ENCODE measurements around the gene LRRC3. TPM values are rescaled to one million over a fixed set of nuclear protein-coding genes. Genes with fewer than 3 reads are reported as not detected.

The LRRC3 gene
- total RNA-seq, 1 experiment from 2014 or later: not detected

DNA sequence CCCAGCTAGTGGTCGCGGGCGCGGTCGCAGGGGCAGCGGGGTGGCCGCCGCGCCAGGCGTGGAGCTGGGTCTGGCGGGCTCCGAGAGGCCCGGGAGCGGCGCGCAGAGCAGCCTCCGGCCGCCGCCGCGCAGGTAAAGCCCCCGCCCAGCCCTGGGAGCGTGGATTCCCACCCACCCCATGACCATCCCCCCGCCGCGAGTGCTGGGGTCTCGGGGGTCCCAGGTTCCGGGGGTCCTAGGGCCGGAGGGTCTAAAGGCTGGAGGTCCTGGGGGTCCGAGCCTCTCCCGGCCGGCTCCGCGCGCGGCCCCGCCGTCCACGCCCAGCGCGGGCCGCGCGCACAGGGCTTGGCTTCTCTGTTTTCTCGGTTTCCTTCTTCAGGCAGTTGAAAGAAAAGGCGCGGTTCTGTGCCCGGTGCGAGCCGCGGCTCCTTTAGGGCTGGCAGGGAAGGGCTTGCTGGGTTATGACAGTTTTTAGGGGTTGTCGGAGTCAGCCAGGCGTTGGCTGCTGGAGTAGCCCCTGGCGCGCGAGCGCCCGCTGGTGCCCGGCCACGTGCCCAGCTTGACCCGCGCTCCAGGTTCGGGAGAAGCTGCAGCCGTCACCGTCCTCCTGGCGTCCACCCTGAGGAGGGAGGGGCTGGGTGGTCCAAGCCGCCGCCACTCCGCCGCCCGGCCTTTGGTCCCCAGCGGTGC is 359 bp downstream of the LRRC3 start:
- no peak for DNase-seq
- peaks cover 5% of the 10 kb centered on the region for H3K4me1 ChIP-seq
- no peak overlapping the region for H3K4me3 ChIP-seq
- H3K27me3 ChIP-seq: 0 out of 2 replicates have a peak, but pooled peaks cover 3% of the 10 kb centered on the region
- H3K27ac ChIP-seq: no peak overlapping the region
- peaks cover 6% of the 10 kb centered on the region for H3K9me3 ChIP-seq (replicated peaks)
- H3K36me3 ChIP-seq: no peaks in the 10 kb centered on the region

DNA sequence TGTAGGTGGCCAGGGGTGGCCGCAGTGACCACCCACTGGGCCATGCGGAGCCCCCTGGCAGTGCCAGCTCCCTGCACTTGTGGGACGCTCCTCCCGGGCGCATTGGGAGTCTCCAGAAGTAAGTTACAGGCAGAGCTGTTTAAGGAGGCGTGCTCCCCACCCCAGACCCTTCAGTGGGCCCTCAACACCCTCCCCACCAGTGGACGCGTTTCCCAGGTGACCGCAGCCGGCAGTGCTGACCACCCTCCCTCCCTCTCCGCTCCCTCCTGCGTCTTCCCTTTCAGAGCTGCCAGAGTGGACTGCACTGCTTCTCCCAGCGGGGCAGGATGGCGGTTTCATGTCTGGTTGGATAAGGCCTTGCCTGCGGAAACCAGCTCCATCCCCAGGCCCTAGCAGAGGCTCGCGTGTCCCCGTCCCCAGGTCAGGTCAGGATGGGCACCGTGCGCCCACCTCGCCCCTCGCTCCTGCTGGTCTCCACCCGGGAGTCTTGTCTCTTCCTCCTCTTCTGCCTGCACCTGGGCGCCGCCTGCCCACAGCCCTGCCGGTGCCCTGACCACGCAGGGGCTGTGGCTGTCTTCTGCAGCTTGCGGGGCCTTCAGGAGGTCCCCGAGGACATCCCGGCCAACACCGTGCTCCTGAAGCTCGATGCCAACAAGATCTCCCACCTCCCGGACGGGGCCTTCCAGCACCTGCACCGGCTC is 1.1 kb downstream of the LRRC3 start:
- H3K4me3 ChIP-seq: no peak overlapping the region
- no peak for DNase-seq

DNA sequence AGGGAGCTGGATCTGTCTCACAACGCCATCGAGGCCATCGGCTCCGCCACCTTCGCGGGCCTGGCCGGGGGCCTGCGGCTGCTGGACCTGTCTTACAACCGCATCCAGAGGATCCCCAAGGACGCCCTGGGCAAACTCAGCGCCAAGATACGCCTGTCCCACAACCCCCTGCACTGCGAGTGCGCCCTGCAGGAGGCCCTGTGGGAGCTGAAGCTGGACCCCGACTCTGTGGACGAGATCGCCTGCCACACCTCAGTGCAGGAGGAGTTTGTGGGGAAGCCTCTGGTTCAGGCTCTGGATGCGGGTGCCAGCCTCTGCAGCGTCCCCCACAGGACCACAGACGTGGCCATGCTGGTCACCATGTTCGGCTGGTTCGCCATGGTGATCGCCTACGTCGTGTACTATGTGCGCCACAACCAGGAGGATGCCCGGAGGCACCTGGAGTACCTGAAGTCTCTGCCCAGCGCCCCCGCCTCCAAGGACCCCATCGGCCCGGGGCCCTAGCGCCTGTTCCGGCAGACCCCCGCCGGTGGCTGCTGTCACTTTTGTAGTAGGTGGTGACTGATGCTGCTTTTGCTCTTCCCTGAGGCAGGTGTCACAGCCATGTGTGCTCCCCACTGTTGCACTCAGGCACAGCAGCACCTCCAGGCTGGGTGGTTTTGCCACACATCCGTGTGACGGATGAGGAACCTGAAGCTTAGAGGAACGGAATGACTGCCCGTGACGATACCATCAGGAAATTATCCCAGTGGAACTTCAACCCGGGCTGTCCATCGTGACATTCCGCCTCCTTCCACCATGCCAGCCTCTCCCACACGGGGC is 1.8 kb downstream of the LRRC3 start:
- Histone ChIP-seq H3K27ac (no peak overlapping the region), H3K36me3 (no peaks in the 10 kb centered on the region), H3K27me3 (no peaks in the 10 kb centered on the region), H3K9me3 (replicated peaks) (peaks cover 6% of the 10 kb centered on the region), H3K4me3 (no peak overlapping the region), H3K4me1 (peaks cover 4% of the 10 kb centered on the region; the same call in 1 of the 2 replicates)
- DNase-seq: no peak

More for the DNA sequence above, 1.1 kb downstream of the LRRC3 start:
- peaks cover 6% of the 10 kb centered on the region for H3K9me3 ChIP-seq (replicated peaks)
- H3K27ac ChIP-seq: no peak overlapping the region
- H3K4me1 ChIP-seq: peaks cover under 1% of the 10 kb centered on the region; the same call in 1 of the 2 replicates
- no peaks in the 10 kb centered on the region for H3K36me3 ChIP-seq
- no peaks in the 10 kb centered on the region for H3K27me3 ChIP-seq

DNA sequence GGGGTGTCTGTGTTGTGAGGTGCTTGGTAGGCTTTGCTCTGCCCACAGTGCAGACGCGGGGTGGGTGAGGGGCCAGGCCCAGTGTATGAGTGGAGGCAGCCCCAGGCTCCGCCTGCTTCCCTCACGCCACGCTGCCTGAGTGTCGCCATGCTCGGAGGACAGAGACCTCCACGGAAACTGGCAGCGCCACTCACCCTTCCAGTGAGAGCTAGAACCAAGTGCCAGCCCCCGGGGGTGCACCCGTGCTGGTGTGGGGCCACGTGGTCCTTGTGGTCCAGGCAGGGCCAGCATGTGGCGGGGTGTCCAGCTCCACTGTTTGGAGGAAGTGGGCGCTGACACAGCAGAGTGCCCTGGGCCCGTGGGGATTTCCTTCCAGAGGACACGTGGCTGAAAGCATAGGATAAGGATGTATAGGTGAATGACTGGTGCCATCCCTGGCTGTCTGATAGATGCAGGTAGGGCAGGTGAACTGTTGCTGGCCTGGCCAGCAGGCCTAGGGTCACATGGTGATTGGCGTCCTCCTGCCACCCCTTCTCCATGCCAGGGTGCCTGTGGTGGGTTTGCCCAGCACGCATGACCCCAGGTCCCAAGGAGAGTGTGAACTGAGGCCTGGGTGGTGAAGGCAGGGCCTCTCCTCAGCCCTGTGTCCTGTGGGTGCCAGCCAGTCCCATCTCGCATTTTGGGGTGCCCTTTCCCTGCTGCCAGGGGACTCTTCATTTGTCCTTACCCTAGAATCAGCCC is 3.8 kb downstream of the LRRC3 start:
- Histone ChIP-seq H3K9me3 (replicated peaks) (peaks cover 3% of the 10 kb centered on the region), H3K27ac (no peak overlapping the region), H3K4me3 (no peak overlapping the region), H3K27me3 (no peaks in the 10 kb centered on the region), H3K36me3 (no peaks in the 10 kb centered on the region), H3K4me1 (peaks cover 7% of the 10 kb centered on the region; the same call in 1 of the 2 replicates)
- no peak for DNase-seq

DNA sequence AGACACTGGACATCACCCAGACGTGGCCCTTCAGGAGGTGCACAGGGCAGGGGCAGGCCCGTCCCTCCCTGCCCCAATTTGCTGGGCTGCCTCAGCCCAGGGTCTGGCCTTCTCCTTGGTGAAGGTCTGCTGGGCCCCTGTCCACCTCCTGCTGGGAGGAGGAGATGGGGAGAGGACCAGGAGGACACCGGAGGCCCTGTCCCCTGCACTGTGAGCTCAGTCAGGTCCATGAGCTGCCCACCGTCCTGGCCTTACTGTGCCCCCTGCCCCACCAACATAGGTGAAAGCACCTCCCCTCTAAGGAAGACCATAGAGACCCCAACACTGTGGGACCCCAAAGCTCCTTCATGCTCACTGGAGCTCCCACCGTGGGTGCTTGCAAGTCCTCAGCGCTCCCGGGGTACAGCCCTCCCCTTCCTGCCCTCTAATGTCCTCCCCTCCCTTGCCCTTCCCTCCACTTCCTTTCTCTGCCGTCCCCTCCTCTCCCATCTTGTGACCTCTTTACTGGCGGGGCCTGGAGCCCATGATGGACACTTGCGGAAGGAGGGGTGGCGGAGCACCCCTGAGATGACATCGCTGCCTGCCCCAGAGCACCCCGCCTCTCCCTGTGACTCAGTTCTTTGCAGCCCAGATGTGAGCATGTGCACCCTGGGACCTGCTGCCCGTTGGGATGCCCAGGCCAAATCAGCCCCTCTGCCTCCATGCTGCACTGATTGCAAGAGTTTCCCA is 4.6 kb downstream of the LRRC3 start:
- no peaks in the 10 kb centered on the region for H3K27me3 ChIP-seq
- DNase-seq: no peak
- H3K36me3 ChIP-seq: no peaks in the 10 kb centered on the region
- H3K4me1 ChIP-seq: peaks cover 7% of the 10 kb centered on the region; the same call in 1 of the 2 replicates
- no peak overlapping the region for H3K4me3 ChIP-seq
- no peaks in the 10 kb centered on the region for H3K9me3 ChIP-seq (replicated peaks)
- H3K27ac ChIP-seq: no peak overlapping the region

DNA sequence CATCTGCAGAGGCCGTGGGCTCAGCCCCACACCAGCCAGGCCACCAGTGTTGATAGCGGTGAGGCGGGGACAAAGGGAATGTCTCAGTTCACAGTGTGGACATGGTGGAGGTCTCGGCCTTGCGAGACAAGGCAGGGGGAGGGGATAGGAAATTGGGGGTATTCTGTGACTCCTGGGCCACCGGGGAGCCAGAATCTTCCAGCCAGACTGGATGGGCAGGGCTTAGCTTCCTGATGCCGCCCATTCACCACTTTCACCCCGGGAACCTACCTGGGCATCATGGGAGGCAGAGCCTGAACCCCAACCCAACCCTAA is 5.1 kb downstream of the LRRC3 start:
- Histone ChIP-seq H3K4me1 (peaks cover 7% of the 10 kb centered on the region; the same call in 1 of the 2 replicates), H3K9me3 (replicated peaks) (no peaks in the 10 kb centered on the region), H3K36me3 (no peaks in the 10 kb centered on the region), H3K27me3 (no peaks in the 10 kb centered on the region), H3K4me3 (no peak overlapping the region), H3K27ac (no peak overlapping the region)
- DNase-seq: no peak

DNA sequence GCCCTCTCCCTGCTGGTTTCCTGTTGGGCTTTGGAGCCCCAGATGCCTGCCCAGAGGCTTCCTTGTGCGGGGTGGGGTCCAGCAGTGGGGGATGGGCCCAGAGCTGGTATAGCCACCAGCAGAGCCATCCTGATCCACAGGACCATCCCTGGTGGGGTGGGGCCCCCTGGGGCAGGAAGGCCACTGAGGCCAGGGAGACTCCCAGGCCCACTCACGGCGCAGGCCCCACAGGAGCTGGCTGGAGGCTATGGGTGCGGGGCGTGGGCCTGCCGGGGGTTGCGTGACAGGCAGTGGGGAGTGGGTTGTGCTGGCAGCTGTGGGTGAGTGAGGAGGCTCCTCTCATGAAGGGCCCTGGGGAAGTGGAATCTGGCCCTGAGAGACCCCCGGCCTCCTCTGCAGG is 5.7 kb downstream of the LRRC3 start:
- Histone ChIP-seq H3K27ac (no peak overlapping the region), H3K27me3 (no peaks in the 10 kb centered on the region), H3K36me3 (no peaks in the 10 kb centered on the region), H3K9me3 (replicated peaks) (no peaks in the 10 kb centered on the region), H3K4me3 (no peak overlapping the region), H3K4me1 (peaks cover 7% of the 10 kb centered on the region; the same call in 1 of the 2 replicates)
- DNase-seq: no peak

DNA sequence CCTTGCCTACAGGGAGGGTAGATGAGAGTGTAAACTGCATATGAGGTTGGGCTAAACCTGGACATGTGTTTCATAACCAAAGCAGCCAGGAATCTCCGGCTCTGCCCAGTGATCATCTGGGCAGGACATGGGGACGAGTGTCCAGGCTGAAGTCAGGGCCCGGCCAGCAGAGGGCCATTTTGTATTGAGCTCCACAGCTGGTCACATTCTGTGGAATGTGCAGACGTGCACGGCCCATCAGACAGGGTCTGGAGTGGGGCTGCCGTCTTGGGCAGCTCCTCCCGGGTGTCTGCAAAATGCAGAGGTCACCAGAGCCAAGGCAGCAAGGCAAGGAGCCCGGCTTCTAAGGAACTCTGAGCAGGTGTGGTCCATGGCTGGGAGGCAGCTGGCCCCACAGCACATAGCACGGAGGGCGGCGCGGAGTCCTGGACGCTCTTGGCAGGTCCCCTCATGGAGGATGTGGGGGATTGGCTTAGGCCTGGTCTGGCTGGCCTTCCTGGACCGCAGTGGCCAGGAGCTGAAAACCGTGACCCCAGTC is 6.2 kb downstream of the LRRC3 start:
- Histone ChIP-seq H3K9me3 (replicated peaks) (no peaks in the 10 kb centered on the region), H3K4me3 (no peak overlapping the region), H3K27me3 (no peaks in the 10 kb centered on the region), H3K36me3 (no peaks in the 10 kb centered on the region), H3K4me1 (peaks cover 7% of the 10 kb centered on the region; the same call in 1 of the 2 replicates), H3K27ac (no peak overlapping the region)
- peak; percentile 35 to 53 for DNase-seq

DNA sequence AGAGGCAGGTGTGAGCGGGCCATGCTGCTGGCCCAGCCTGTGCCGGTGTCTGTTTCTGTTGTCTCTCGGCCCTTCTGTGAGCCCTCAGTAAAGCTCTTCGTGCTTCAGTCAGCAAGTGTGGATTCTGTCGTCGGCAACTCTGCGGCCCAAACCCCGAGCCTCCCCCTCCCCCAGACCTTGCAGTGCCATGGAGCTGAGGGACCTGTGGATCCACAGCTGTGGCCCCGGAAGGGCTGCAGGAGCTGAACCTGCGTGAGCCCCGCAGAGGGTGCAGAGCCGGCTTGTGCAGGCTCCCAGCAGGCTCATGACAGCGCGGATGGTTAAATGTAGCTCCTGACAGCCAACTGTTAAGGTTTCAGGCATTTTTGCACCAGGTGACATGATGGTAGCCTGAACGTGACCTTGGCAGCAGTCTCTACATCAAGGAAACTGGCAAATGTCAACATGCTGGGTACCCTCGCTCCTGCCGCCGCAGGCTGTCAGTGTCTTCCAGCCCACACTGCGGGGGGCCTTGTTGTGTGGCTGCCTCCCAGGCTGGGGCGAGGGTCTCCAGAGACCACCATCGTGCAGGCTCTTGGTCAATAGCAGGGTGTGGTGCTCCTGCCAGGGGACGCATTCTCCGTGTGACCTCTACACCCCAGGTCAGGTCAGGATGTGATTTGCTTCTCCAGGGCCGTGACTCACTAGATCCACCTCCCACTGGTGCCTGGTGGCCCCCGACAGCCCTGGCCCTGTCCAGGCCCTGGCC is 7.0 kb downstream of the LRRC3 start:
- Histone ChIP-seq H3K4me3 (no peak overlapping the region), H3K27ac (no peak overlapping the region)
- DNase-seq: no peak

DNA sequence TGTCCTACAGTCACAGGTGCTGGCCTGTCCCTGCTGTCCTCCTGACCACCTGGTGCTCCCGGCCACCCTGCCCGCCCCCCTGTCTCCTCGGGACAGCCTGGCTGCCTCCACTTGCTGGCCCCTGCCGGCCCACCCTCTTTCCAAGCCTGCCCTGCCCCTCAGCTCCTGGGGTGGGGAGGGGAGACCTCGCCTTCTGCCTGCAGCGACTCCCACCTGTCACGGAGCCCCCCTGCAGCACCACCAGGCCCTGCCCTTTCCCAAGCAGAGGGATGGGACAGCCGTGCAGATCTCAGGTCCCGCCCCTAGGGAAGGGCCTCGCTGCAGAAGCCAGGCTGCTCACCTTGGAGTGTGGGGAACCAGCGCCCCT is 7.5 kb downstream of the LRRC3 start:
- no peak overlapping the region for H3K27ac ChIP-seq
- peaks cover 7% of the 10 kb centered on the region; the same call in 1 of the 2 replicates for H3K4me1 ChIP-seq
- no peaks in the 10 kb centered on the region for H3K36me3 ChIP-seq
- no peak overlapping the region for H3K4me3 ChIP-seq
- no peak for DNase-seq
- H3K9me3 ChIP-seq (replicated peaks): no peaks in the 10 kb centered on the region
- no peaks in the 10 kb centered on the region for H3K27me3 ChIP-seq

More for the DNA sequence above, 7.0 kb downstream of the LRRC3 start:
- Histone ChIP-seq H3K36me3 (no peaks in the 10 kb centered on the region), H3K27me3 (no peaks in the 10 kb centered on the region), H3K9me3 (replicated peaks) (no peaks in the 10 kb centered on the region), H3K4me1 (peaks cover 7% of the 10 kb centered on the region; the same call in 1 of the 2 replicates)

DNA sequence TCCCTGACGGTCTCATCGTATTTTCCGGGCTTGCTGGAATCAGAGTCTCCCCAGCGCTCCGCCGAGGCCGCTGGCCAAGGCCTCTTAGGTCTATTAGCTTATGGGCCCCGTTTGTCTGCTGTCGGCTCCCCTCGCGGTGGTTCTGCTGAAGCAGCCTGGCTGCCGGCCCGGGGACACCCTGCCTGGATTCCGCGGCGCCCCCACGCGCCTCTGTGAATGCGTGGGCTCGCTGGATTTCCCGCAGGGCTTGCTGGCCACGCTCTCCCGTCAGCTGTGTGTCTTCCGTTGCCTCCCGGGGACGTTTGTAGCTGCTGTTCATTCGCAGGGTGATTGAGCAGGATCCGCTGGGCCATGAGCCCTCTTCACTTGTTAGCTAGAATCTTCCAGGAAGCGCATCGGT is 8.4 kb downstream of the LRRC3 start:
- Histone ChIP-seq H3K4me1 (peaks cover 7% of the 10 kb centered on the region; the same call in 1 of the 2 replicates), H3K9me3 (replicated peaks) (no peaks in the 10 kb centered on the region), H3K4me3 (no peak overlapping the region), H3K27ac (no peak overlapping the region), H3K27me3 (no peaks in the 10 kb centered on the region), H3K36me3 (no peaks in the 10 kb centered on the region)
- DNase-seq: no peak

DNA sequence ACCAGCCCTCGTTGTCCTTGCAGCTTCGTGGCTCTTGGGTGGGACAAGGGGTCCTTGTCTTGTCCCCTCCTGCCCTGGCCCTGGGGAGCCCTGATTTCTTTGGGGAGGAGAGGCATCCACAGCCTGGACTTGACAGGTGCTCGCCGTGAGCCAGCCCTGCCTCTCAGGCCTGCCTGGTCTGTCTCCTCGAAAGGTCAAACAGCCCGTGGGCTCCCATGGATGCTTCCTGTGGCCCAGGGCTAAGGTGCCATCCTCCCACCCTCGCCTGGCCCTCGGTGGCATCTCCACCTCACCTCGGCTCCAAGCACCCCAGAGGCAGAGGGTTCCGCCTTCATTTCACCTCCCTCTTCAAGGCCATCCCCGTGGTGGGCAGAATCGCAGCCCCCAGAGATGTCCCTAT is 9.0 kb downstream of the LRRC3 start:
- peaks cover 7% of the 10 kb centered on the region; the same call in 1 of the 2 replicates for H3K4me1 ChIP-seq
- H3K9me3 ChIP-seq (replicated peaks): no peaks in the 10 kb centered on the region
- H3K27ac ChIP-seq: no peak overlapping the region
- no peak for DNase-seq
- no peaks in the 10 kb centered on the region for H3K36me3 ChIP-seq
- no peaks in the 10 kb centered on the region for H3K27me3 ChIP-seq
- H3K4me3 ChIP-seq: no peak overlapping the region

DNA sequence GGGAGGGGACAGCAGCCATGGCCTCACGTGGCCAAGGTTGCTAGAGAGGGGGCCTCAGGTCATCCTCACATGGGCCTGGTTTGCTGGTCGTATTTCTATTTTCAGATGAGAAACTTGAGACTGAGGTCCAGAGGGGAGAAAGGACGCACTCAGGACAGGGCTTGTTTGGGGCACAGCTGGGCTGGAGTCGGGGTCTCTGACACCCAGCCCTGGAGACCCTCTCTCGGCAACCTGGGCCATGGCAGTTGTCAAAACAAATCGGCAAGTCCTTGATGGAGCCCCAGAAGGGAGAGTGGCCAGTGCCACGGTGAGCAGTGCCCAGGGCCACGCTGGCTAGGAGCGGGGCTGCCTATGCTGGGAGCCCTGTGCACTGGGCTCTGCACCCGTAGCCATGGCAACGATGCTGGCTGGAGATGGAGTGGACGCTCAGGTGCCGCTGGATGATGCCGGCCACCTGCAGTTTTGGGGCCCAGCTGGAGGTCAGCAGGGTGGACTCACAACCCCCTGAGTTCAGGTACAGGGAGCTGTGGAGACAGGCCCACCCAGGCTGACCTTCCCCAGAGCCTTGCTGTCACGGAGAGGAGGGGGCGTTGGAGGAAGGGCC is 11.1 kb downstream of the LRRC3 start:
- Histone ChIP-seq H3K36me3 (no peaks in the 10 kb centered on the region), H3K4me3 (no peak overlapping the region), H3K27ac (no peak overlapping the region), H3K4me1 (peaks cover 5% of the 10 kb centered on the region; the same call in 1 of the 2 replicates), H3K9me3 (replicated peaks) (no peaks in the 10 kb centered on the region), H3K27me3 (no peaks in the 10 kb centered on the region)
- no peak for DNase-seq
